ENCODE measurements around the gene IGDCC3.
A peak's percentile ranks its signal among the peaks of the same experiment; 100 is the strongest.

IGDCC3 gene

DNA sequence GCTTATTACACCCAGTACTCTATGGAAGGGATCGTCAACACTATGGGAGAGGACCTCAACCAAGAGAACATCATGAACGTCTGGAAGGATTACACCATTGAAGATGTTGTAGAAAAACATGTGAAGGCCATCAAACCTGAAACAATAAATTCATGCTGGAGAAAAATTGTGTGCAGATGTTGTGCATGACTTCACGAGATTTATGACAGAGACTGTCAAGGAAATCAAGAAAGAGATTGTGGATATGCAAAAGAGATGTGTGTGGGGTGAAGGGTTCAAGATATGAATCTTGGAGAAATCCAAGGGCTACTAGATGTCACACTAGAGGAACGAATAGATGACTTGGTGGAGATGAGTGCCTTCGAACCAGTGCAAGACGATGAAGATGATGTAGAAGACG, 87.6 kb downstream of the IGDCC3 start:
- no peak for DNase-seq (ENCODE audit: low read depth)

DNA sequence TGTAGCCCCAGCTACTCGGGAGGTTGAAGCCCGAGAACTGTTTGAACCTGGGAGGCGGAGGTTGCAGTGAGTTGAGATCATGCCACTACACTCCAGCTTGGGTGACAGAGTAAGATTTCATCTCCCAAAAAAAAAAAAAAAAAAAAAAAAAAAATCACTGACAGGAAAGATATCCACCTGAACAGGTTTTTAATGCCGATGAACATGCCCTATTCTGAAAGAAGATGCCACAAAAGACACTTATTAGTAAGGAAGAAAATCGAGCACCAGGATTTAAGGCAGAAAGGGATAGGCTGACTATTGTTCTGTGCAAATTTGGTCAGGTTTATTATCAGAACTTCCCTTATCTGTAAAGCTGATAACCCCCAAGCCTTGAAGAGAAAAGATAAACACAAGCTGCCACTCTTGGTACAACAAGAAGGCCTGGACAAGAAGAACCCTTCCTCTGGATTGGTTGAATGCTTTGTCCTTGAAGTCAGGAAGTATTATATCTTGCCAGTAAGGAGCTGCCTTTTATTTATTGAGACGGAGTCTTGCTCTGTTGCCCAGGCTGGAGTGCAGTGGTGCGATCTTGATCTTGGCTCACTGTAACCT, 88.4 kb downstream of the IGDCC3 start:
- DNase-seq (ENCODE audit: low read depth), result no peak

DNA sequence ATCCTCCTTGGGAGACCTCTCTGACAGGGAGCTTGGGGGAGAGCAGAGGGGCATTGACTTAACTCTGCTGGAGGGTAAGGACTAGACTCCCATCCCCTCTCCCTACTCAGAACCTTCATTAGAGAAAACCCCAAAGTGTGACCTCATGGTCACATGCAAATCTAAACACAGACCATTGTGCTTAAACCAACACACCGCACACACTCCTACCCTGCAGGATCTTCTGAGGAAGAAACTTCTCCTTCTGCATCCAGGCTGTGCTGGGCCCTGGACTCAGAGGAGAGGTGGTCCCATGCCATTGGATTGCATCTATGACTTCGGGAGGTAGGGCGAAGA, 90.3 kb downstream of the IGDCC3 start:
- no peak for DNase-seq (ENCODE audit: low read depth)

- DNase-seq (ENCODE audit: low read depth), result peak; percentile 85
Observed at GRCh38 chr15:65286704-65287519, 90.9 kb downstream of the IGDCC3 start, which contains the start of gene PARP16. Gene PARP16 (minus strand): TSS chr15:65286883. CDS start chr15:65286426, 457 bp downstream.

DNA sequence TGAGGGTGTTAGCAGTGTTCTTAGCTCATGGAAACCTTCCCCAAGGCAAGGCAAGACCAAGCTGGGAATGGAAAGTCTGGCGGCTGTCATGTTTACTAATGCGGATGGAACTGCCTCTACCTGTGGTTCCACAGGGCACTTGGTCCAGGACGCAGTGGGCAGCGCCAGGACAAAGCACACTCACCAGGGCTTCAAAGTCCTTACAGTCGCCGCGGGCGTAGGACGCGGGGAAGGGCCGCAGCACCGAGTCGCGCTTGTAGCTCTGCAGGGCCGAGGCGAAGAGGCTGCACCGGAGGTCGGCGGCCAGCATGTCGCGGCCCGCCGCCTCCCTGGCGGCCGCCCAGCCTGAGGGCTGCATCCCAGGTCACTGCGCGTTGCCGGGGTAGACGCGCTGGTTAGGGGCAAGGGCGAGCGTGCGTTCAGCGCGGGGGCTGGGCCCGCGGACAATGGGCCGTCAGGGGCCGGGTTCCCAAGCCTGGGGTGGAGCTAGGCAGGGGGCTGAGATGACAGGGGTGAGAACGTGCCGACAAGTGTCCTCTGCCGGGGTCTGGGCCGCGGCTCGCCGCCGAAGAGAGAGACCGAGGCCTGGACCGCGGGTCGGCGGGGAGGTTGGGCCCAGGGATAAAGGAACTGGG, 91.6 kb downstream of the IGDCC3 start:
- DNase-seq (ENCODE audit: low read depth), result peak; percentile 35

DNA sequence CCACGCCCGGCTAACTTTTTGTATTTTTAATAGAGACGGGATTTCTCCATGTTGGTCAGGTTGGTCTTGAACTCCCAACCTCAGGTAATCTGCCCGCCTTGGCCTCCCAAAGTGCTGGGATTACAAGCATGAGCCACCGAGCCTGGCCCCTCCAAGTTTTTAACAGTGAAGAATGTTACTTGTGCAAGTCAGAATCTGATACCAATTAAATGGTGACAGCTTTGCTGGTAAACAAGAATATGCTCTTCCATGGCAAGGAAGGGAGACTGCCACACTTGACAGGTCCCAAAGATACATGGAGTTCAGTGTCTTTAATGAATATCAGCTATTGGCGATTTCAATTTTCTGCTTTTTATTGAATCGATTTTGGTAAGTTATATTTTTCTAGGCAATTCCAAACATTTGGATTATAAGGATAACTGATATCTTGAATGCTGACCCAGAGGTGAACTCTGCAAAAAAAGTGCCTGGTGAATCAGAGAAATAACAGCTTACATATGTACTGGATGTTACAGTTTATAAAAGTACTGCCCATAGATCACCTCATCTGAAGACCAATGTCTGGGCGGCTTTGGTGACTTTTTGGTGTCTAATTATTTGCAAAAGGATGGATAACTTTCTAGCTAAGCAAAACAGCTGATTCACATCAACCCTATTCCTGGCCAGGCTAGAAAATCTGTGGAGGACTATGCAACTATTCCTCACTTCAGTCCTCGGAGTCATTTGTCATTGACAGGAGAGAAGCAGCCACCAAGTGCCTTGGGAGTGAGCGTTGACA, 92.3 kb downstream of the IGDCC3 start:
- DNase-seq (ENCODE audit: low read depth), result peak; percentile 52

DNA sequence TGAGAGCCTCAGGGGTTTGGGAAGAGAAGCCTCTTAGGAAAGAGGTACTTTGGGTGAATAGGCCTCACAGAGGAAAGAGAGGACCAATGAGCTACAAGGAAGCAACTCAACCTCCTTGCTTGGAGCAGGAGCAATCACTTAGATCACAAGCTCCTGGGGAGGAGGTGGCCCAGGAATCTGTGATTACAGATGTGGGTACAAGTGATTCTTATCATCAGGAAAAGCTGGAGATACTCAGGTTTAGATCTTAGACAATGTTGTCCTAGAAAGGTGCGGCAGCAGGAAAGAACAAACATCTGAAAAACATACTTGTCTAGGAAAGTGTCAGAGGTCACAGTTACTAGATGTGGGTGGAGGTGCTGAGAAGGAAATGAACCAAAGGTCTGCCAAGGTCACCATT, 99.3 kb downstream of the IGDCC3 start:
- DNase-seq (ENCODE audit: low read depth), result no peak
